Activated CD4-positive, alpha-beta T cell treated with anti-CD3 and anti-CD28 coated beads for 36 hours (primary cell): ENCODE data around the gene PHACTR1. TPM values are rescaled to one million over a fixed set of nuclear protein-coding genes. Genes with fewer than 3 reads are reported as not detected.

Experiments
- ATAC-seq: fragments of 200-7000 bp; cut with Tn5 transposase; one replicate; pipeline ENCODE4 v1.10.0; 2021; ENCODE audit warnings: mild to moderate bottlenecking, moderate library complexity
- CTCF ChIA-PET: fragments of 350-600 bp; sonication (Branson Sonifier 250); formaldehyde crosslinking; loops from one replicate; lab custom pipeline; 2021; ENCODE audit warnings: antibody characterized with exemption; lab: Charles Lee
- POLR2A ChIA-PET: fragments of 350-600 bp; sonication (Branson Sonifier 250); formaldehyde crosslinking; loops from one replicate; lab custom pipeline; 2021; ENCODE audit warnings: antibody characterized with exemption, inconsistent platforms; lab: Charles Lee
- DNase-seq: peaks from one replicate; pipeline ENCODE4 v3.0.0-alpha.2; 2020
- H3K27ac Mint-ChIP-seq: one replicate; pipeline ENCODE4 v1.8.0; 2021; ENCODE audit warnings: mixed read lengths
- H3K27me3 Mint-ChIP-seq: one replicate; pipeline ENCODE4 v1.8.0; 2021; ENCODE audit warnings: mixed read lengths
- H3K36me3 Mint-ChIP-seq: one replicate; pipeline ENCODE4 v1.8.0; 2021; ENCODE audit warnings: low read depth, mixed read lengths
- H3K4me1 Mint-ChIP-seq: one replicate; pipeline ENCODE4 v1.8.0; 2021; ENCODE audit warnings: mixed read lengths
- H3K4me3 Mint-ChIP-seq: one replicate; pipeline ENCODE4 v1.8.0; 2021; ENCODE audit warnings: mild to moderate bottlenecking, moderate library complexity, mixed read lengths
- H3K9me3 Mint-ChIP-seq: one replicate; pipeline ENCODE4 v1.8.0; 2021; ENCODE audit warnings: low read depth, mixed read lengths
- intact Hi-C, 2 experiments: fragments of 100-400 bp; cut with DNase I in 1 of 2; cut with micrococcal nuclease in 1 of 2; formaldehyde crosslinking; loops; one replicate each; pipeline versions ENCODE4 v1.14.2 to v1.15.1; 2022 to 2024; cut with DNase I, micrococcal nuclease
- total RNA-seq, 2 experiments: library from RNA; stranded (reverse); gene quantifications; one replicate each; pipeline ENCODE4 v1.2.3, GENCODE V29; 2021

The PHACTR1 gene
- total RNA-seq, result under 1 TPM in 1 of 2 experiments, not detected in 1; 0.07 TPM

DNA sequence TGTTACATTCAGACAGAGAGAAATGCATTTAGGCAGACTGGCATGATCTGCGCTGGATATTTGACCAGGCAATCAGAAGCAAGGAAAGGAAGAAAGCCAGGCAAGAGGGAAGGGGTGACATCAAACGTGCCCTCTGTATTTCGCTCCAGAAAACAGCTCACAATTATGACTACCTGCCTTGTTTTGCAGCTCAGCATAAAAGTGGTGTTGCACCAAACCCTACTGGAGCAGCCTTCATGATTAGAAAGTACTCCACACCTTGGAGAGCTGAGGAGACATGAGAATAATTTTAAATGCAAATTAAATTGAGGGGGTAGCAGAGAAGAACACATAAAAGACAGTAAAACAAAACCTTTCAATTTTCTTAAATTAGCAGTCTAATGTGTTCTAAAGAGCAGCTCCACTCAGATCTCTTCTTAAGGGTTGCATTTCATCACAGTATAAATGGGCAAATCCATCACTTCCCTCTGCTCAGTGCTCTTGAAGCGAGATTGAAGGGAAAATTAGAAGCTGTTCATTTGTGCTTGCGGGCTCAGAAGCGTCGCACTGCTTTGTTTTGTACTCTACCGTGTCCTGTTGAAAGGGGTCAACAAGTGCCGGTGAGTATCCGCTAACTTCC lies at the start of gene PHACTR1:
TSS of gene PHACTR1 (plus strand) at position 470 of the 619 bp plus-strand sequence.
- no peak within 1 kb of the TSS for H3K27ac Mint-ChIP-seq
- H3K27me3 Mint-ChIP-seq, result peaks cover 8% of the 10 kb centered on the region
- CTCF ChIA-PET, result no interaction called here
- H3K9me3 Mint-ChIP-seq, result no peaks in the 10 kb centered on the region
- ATAC-seq (no peak), DNase-seq (no peak)
- intact Hi-C loops, result no loop called here
- no peaks in the 10 kb centered on the region for H3K36me3 Mint-ChIP-seq
- H3K4me1 Mint-ChIP-seq, result no peaks in the 10 kb centered on the region
- H3K4me3 Mint-ChIP-seq, result no peak within 1 kb of the TSS
- POLR2A ChIA-PET, result no interaction called here

DNA sequence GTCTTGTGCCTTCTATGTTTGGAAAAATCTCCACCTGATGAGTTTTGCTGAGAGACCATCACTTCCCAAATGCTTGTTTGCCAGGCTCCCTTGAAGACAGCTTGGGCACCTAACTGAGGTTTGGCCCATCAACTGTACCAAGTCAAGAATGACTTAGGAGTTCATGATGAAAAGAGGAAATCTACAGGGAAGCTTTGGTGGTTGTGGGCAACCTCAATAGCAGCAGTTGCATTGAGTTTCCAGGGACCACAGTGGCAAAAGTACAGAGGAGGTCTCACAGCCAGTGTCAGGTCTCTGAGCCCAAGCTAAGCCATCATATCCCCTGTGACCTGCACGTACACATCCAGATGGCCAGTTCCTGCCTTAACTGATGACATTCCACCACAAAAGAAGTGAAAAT lies 49.7 kb upstream of the PHACTR1 start:
- no peaks in the 10 kb centered on the region for H3K36me3 Mint-ChIP-seq
- no peaks in the 10 kb centered on the region for H3K4me1 Mint-ChIP-seq
- no peak overlapping the region for H3K4me3 Mint-ChIP-seq

DNA sequence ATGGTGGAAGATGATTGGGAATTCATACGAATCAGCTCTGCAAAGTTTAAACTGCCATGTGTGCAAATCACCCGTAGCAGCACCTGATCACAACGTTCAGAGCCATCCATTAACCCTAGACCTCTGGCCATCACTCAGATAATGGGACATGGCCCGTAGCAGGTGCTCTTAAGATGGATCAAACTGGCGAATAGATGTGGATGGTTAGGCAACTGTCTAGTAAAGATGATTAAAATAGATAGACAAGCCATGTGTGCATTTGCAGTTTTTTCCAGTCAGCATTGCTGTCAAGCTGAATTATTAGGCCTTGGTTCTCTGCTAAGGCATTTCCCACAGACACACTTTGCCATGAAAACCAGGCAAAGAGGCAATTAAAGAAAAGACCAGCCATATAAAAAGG lies 40.6 kb upstream of the PHACTR1 start:
- ChIA-PET CTCF (no interaction called here), POLR2A (no interaction called here)
- H3K27ac Mint-ChIP-seq, result no peak overlapping the region

More for the DNA sequence above, 49.7 kb upstream of the PHACTR1 start:
- Mint-ChIP-seq H3K27me3 (no peaks in the 10 kb centered on the region), H3K9me3 (no peaks in the 10 kb centered on the region), H3K27ac (no peak overlapping the region)
- ChIA-PET POLR2A (no interaction called here), CTCF (no interaction called here)
- ATAC-seq (no peak), DNase-seq (no peak)
- intact Hi-C loops, result no loop called here

DNA sequence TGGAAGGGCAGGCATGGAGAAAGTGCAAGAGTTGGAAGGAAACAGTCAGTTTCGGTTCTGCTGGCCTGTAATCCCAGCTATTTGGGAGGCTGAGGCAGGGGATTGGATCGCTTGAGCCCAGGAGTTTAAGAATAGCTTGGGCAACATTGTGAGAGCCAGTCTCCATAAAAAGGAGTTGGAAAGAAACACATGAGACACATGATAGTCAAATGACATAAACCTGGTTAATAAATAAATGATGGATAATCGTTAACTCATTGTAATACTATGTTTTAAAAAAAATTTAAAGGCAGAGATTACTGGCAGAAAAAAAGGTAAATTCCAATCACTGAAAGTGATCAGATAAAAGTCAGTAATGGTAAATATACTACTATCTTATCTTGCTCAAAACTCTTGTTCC lies 37.2 kb upstream of the PHACTR1 start:
- intact Hi-C loops, result no loop called here
- no peak overlapping the region for H3K4me3 Mint-ChIP-seq
- ATAC-seq (no peak), DNase-seq (no peak)
- H3K27ac Mint-ChIP-seq, result no peak overlapping the region
- H3K36me3 Mint-ChIP-seq, result no peaks in the 10 kb centered on the region
- H3K9me3 Mint-ChIP-seq, result no peaks in the 10 kb centered on the region
- CTCF ChIA-PET, result no interaction called here
- peaks cover 6% of the 10 kb centered on the region for H3K27me3 Mint-ChIP-seq
- H3K4me1 Mint-ChIP-seq, result no peaks in the 10 kb centered on the region
- POLR2A ChIA-PET, result no interaction called here

More for the DNA sequence above, 40.6 kb upstream of the PHACTR1 start:
- intact Hi-C loops, result no loop called here
- ATAC-seq (no peak), DNase-seq (no peak)
- H3K36me3 Mint-ChIP-seq, result no peaks in the 10 kb centered on the region
- H3K4me3 Mint-ChIP-seq, result no peak overlapping the region
- H3K27me3 Mint-ChIP-seq, result peaks cover 7% of the 10 kb centered on the region
- no peaks in the 10 kb centered on the region for H3K9me3 Mint-ChIP-seq
- no peaks in the 10 kb centered on the region for H3K4me1 Mint-ChIP-seq

DNA sequence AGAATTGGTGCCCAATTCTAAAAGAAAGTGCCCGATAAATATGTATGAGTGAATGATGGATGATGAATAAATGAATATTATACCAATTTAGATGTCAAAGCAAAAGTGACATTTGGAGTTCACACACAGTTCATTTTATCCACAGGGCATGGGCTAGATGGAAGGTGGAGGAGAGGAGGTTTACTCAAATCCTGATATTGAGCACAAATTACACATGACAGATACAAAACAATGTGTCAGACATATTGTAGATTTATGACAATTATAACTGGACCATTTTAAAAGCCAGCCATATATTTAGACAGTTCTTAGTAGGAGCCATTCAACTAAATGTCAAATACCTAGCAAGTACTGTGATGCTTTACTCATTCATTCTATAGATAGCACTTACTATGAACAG lies 23.4 kb upstream of the PHACTR1 start:
- no peak for ATAC-seq
- H3K27ac Mint-ChIP-seq, result no peak overlapping the region
- POLR2A ChIA-PET, result no interaction called here
- H3K4me1 Mint-ChIP-seq, result no peaks in the 10 kb centered on the region
- intact Hi-C loops, result no loop called here
- H3K9me3 Mint-ChIP-seq, result peaks cover under 1% of the 10 kb centered on the region
- no peak for DNase-seq
- peaks cover 2% of the 10 kb centered on the region for H3K27me3 Mint-ChIP-seq
- no peaks in the 10 kb centered on the region for H3K36me3 Mint-ChIP-seq
- CTCF ChIA-PET, result no interaction called here
- H3K4me3 Mint-ChIP-seq, result no peak overlapping the region

DNA sequence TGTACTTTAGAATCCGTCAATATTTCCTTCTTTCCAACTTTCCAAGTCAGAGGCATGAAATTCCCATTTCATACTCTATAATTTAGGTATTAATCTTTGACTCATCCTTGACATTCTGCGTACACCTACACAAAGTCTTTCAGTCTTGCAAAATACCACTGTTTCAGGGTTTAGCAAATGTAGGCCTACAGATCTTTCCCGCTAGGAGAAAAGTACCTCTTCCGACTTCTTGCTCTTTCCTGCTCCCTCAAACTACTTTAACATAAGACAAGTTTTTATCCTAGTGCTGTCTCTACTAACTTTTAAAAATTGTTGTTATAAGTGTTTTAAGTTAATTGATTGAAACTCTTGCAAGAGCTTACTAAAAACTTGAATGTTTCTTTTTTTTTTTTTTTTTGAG lies 18.3 kb upstream of the PHACTR1 start:
- CTCF ChIA-PET, result no interaction called here
- Mint-ChIP-seq H3K9me3 (no peaks in the 10 kb centered on the region), H3K27me3 (peaks cover 2% of the 10 kb centered on the region), H3K36me3 (no peaks in the 10 kb centered on the region), H3K27ac (no peak overlapping the region), H3K4me1 (no peaks in the 10 kb centered on the region), H3K4me3 (no peak overlapping the region)
- DNase-seq (no peak), ATAC-seq (no peak)
- POLR2A ChIA-PET, result no interaction called here
- intact Hi-C loops, result no loop called here

DNA sequence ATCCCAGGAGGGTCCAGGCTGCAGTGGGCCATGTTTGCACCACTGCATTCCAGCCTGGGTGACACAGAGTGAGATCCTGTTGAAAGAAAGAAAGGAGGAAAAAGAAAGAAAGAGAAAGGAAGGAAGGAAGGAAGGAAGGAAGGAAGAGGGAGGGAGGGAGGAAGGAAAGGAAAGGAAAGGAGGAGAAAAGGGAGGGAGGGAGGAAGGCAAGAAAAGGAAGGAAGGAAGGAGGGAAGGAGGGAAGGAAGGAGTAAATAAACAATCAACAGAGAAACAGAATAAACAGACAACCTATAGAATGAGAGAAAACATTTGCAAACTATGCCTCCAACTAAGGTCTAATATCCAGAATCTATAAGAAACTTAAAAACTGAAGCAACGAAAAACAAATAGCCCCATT lies 11.6 kb upstream of the PHACTR1 start:
- H3K36me3 Mint-ChIP-seq, result no peaks in the 10 kb centered on the region
- H3K4me1 Mint-ChIP-seq, result no peaks in the 10 kb centered on the region
- ATAC-seq, result no peak
- DNase-seq, result no peak
- no peak overlapping the region for H3K4me3 Mint-ChIP-seq
- ChIA-PET CTCF (no interaction called here), POLR2A (no interaction called here)
- H3K27me3 Mint-ChIP-seq, result peaks cover 6% of the 10 kb centered on the region
- no peak overlapping the region for H3K27ac Mint-ChIP-seq
- intact Hi-C loops, result no loop called here
- no peaks in the 10 kb centered on the region for H3K9me3 Mint-ChIP-seq

DNA sequence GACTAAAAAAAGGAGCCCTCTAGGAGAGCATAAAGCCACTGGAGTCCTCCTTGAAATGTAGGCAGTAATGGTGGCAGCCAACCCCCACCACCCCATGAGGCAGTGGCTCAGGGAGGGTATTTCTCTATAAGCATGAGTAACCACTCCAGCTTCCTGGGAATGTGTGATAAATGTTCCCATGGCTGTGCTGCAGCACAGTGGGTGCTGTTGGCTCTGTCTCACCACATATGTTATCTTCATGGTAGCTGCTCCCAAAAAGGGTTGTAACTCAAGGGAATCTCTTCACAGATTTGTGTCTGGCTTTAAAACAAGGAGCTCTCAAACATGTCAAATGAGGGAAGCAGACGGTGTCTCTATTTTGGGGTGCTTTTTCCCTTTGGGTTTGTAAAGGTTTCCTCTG lies 7.5 kb upstream of the PHACTR1 start:
- Mint-ChIP-seq H3K36me3 (no peaks in the 10 kb centered on the region), H3K27ac (no peak overlapping the region), H3K4me1 (no peaks in the 10 kb centered on the region), H3K9me3 (no peaks in the 10 kb centered on the region), H3K27me3 (peaks cover 9% of the 10 kb centered on the region), H3K4me3 (no peak overlapping the region)
- POLR2A ChIA-PET, result no interaction called here
- CTCF ChIA-PET, result no interaction called here
- intact Hi-C loops, result no loop called here
- DNase-seq (no peak), ATAC-seq (no peak)

DNA sequence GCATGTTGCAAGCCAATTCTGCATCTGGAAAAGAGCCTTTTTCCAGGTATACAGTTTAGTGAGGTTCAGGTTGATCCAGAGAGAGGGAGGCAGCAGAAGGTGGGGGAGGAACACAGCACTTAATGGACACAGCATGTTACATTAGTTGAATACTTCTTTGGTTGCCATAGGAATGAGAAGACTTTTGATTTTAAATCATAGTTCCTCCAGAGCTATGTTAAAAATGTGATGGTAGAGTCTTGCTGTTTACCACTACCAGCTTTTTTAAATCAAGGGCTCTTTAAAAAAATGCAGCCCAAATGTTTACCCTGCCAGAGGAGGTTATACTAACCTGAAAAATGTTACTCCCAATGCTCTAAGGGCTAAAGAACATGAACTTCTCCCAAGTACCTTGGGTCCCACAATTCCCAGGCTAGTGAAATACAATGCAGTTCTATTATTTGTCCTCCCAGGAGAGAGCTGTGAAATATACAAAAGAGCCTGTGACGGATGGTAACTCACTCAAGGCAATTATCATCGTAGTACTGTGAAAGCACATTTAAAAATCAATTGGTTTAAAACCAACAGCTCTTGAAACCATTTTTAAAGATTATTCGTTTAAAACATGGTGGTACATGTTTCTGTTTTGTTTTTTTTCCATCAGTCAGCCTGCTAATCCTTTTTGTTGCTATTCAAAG lies 6.9 kb upstream of the PHACTR1 start:
- Mint-ChIP-seq H3K27me3 (peaks cover 9% of the 10 kb centered on the region), H3K4me1 (no peaks in the 10 kb centered on the region), H3K4me3 (no peak overlapping the region), H3K36me3 (no peaks in the 10 kb centered on the region), H3K27ac (no peak overlapping the region), H3K9me3 (no peaks in the 10 kb centered on the region)
- ATAC-seq (no peak), DNase-seq (no peak)
- ChIA-PET CTCF (no interaction called here), POLR2A (interaction anchor here (0.5 kb wide), 1 partner anchor 178 kb away, joined by 4 read pairs; no protein-coding TSS in a partner anchor)
- intact Hi-C loops, result no loop called here

DNA sequence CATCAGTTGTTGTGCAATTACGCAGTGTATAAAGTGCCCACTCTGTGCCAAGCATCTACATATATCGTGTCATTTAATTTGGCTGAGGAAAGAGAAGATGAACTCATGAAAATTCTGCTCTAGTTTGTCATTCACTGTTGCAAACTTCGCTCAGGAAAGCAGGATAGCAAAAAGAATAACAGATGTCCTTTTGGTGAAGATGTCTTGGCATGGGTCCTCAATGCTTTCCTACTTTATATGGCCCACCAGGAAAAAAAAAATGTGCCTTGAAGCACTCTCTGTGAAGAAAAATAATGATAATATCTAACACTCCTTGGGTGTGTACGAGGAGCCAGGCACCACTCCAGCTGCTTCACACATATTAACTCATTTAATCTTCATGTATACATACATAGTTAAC lies 5.6 kb upstream of the PHACTR1 start:
- DNase-seq, result no peak
- Mint-ChIP-seq H3K27me3 (peaks cover 5% of the 10 kb centered on the region), H3K27ac (no peak overlapping the region), H3K9me3 (no peaks in the 10 kb centered on the region), H3K36me3 (no peaks in the 10 kb centered on the region), H3K4me3 (no peak overlapping the region), H3K4me1 (no peaks in the 10 kb centered on the region)
- CTCF ChIA-PET, result no interaction called here
- intact Hi-C loops, result no loop called here
- ATAC-seq, result no peak
- POLR2A ChIA-PET, result interaction anchor here (0.7 kb wide), 1 partner anchor 704 kb away, joined by 3 read pairs; no protein-coding TSS in a partner anchor

DNA sequence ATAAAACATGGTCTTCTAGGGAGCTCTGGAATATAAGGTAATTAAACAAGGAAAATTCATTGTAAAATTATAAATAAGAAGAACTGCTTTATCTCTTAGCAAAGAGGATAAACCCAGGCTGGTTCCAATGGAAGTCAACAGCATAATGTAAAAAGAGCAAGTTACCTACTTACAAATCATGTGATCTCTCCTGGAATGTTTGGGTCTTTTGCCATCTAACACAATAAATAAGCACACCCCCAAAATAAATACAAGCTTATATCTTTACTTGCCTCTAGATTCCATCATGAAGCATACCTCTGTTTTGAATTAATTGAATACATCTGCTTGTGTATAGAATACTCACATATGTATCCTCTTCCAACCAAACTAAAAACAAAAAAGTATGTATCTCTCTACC lies 2.5 kb upstream of the PHACTR1 start:
- no peak overlapping the region for H3K27ac Mint-ChIP-seq
- intact Hi-C loops, result no loop called here
- ChIA-PET POLR2A (no interaction called here), CTCF (no interaction called here)
- DNase-seq (no peak), ATAC-seq (no peak)
- H3K9me3 Mint-ChIP-seq, result no peaks in the 10 kb centered on the region
- no peaks in the 10 kb centered on the region for H3K36me3 Mint-ChIP-seq
- H3K27me3 Mint-ChIP-seq, result peaks cover 7% of the 10 kb centered on the region
- H3K4me3 Mint-ChIP-seq, result no peak overlapping the region
- H3K4me1 Mint-ChIP-seq, result no peaks in the 10 kb centered on the region

DNA sequence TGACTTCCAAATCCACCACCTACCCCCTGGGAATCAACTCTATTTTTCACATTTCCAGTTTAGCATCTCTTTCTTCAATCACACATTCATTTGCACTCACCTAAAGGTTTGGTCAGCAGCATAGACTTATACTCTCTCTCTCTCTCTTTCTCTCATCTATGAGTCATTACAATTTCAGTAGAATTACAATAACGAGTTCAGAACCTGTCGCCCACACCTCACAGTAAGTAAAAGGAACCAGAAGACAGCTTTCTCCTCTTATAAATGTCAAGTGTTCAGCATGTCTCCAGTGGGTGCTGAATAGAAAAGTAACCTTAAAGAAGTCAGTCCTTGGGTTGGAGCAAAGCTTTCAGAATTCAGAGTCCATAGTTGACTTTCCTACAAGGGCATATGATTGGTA lies 1.1 kb upstream of the PHACTR1 start:
- intact Hi-C loops, result no loop called here
- peaks cover 8% of the 10 kb centered on the region for H3K27me3 Mint-ChIP-seq
- ATAC-seq (no peak), DNase-seq (no peak)
- POLR2A ChIA-PET, result no interaction called here
- CTCF ChIA-PET, result no interaction called here
- no peaks in the 10 kb centered on the region for H3K4me1 Mint-ChIP-seq
- H3K4me3 Mint-ChIP-seq, result no peak overlapping the region
- H3K9me3 Mint-ChIP-seq, result no peaks in the 10 kb centered on the region
- H3K27ac Mint-ChIP-seq, result no peak overlapping the region
- no peaks in the 10 kb centered on the region for H3K36me3 Mint-ChIP-seq
